IMR-90 (cell line): Measurements from ENCODE around the gene NEO1. TPM values are rescaled to one million over a fixed set of nuclear protein-coding genes. Genes with fewer than 3 reads are reported as not detected.

Source experiments
- ATAC-seq: fragments of 200-7000 bp; cut with Tn5 transposase; 2 replicates; pipeline ENCODE4 v1.9.1; 2020; ENCODE audit warnings: low read depth, mild to moderate bottlenecking, moderate library complexity
- BruUV-seq: library from RNA; stranded (reverse); fragments of 400-500 nt; replicated peaks from 2 replicates; lab custom pipeline; 2021; lab: Mats Ljungman, UMichigan
- CTCF ChIA-PET: fragments of 300-600 bp; formaldehyde crosslinking; extraction: SDS; loops from one replicate; lab custom pipeline; 2021; ENCODE audit warnings: antibody characterized with exemption; lab: Yijun Ruan, JAX
- POLR2A ChIA-PET: fragments of 300-600 bp; sonication (Branson Sonifier 250); formaldehyde crosslinking; loops from one replicate; lab custom pipeline; 2022; ENCODE audit warnings: antibody characterized with exemption; ENCODE audit not compliant: unreplicated experiment; lab: Charles Lee
- DNase-seq: peaks from one replicate; pipeline ENCODE4 v3.0.0; 2013
- H2AFZ ChIP-seq: replicated peaks from 2 replicates; pipeline ENCODE3; 2013; ENCODE audit warnings: low read length, mild to moderate bottlenecking; ENCODE audit not compliant: poor library complexity
- H2AK5ac ChIP-seq: 2 replicates; pipeline ENCODE4 v1.6.1; 2013; ENCODE audit warnings: low read depth, low read length, inconsistent platforms
- H2AK9ac ChIP-seq: replicated peaks from 2 replicates; pipeline ENCODE3; 2013; ENCODE audit warnings: mild to moderate bottlenecking, low read depth, low read length, moderate library complexity; ENCODE audit not compliant: poor library complexity
- H2BK120ac ChIP-seq: 2 replicates; pipeline ENCODE4 v1.6.1; 2013; ENCODE audit warnings: low read depth, low read length, inconsistent platforms
- H2BK15ac ChIP-seq: 3 replicates; pipeline ENCODE4 v1.6.1; 2013; ENCODE audit warnings: low read depth, low read length, inconsistent platforms
- H2BK20ac ChIP-seq: 2 replicates; pipeline ENCODE4 v1.6.1; 2013; ENCODE audit warnings: low read depth, mild to moderate bottlenecking, inconsistent platforms, low read length, moderate library complexity
- H2BK5ac ChIP-seq: 2 replicates; pipeline ENCODE4 v1.6.1; 2013; ENCODE audit warnings: mild to moderate bottlenecking, low read depth, low read length, inconsistent platforms; ENCODE audit not compliant: poor library complexity, severe bottlenecking
- H3K14ac ChIP-seq: replicated peaks from 2 replicates; pipeline ENCODE4 v1.6.1; 2013; ENCODE audit warnings: low read depth, low read length, inconsistent platforms
- H3K18ac ChIP-seq: 2 replicates; pipeline ENCODE4 v1.6.1; 2013; ENCODE audit warnings: low read depth, low read length, control low read depth
- H3K23ac ChIP-seq: 2 replicates; pipeline ENCODE4 v1.6.1; 2013; ENCODE audit warnings: low read depth, low read length, inconsistent platforms
- H3K27ac ChIP-seq: 2 replicates; pipeline ENCODE4 v1.5.1; 2013; ENCODE audit warnings: mild to moderate bottlenecking, control low read depth, low read length; ENCODE audit not compliant: insufficient read depth
- H3K27me3 ChIP-seq: 2 replicates; pipeline ENCODE4 v1.6.1; 2013; ENCODE audit warnings: low read length; ENCODE audit not compliant: control insufficient read depth, insufficient read depth
- H3K36me3 ChIP-seq: 2 replicates; pipeline ENCODE4 v1.6.1; 2013; ENCODE audit warnings: low read length, mixed read lengths; ENCODE audit not compliant: control insufficient read depth, insufficient read depth
- H3K4ac ChIP-seq: 2 replicates; pipeline ENCODE4 v1.6.1; 2013; ENCODE audit warnings: low read depth, low read length, inconsistent platforms
- H3K4me1 ChIP-seq: 2 replicates; pipeline ENCODE4 v1.6.1; 2013; ENCODE audit warnings: low read length, mixed read lengths; ENCODE audit not compliant: control insufficient read depth, insufficient read depth
- H3K4me2 ChIP-seq: 2 replicates; pipeline ENCODE4 v1.6.1; 2013; ENCODE audit warnings: low read depth, mild to moderate bottlenecking, control low read depth, low read length, moderate library complexity
- H3K4me3 ChIP-seq: 2 replicates; pipeline ENCODE4 v1.5.1; 2013; ENCODE audit warnings: low read depth, mild to moderate bottlenecking, control low read depth, low read length, moderate library complexity; ENCODE audit not compliant: insufficient read depth
- H3K56ac ChIP-seq: 2 replicates; pipeline ENCODE4 v1.6.1; 2013; ENCODE audit warnings: low read length, inconsistent platforms; ENCODE audit not compliant: insufficient read depth; ENCODE audit errors: extremely low read depth
- H3K79me1 ChIP-seq, 2 experiments: 2 replicates each; pipeline ENCODE4 v1.6.1; 2013; ENCODE audit warnings: low read length in 2 of 2, inconsistent platforms in 1 of 2, low read depth in 1 of 2
- H3K9ac ChIP-seq: 2 replicates; pipeline ENCODE4 v1.6.1; 2013; ENCODE audit warnings: low read depth, low read length, control low read depth
- H3K9me1 ChIP-seq: 2 replicates; pipeline ENCODE4 v1.6.1; 2013; ENCODE audit warnings: low read length, inconsistent platforms; ENCODE audit not compliant: insufficient read depth
- H3K9me3 ChIP-seq: 2 replicates; pipeline ENCODE4 v1.6.1; 2013; ENCODE audit warnings: low read length; ENCODE audit not compliant: control insufficient read depth, insufficient read depth
- H4K20me1 ChIP-seq: 2 replicates; pipeline ENCODE4 v1.6.1; 2013; ENCODE audit warnings: low read length, inconsistent platforms; ENCODE audit not compliant: insufficient read depth
- H4K5ac ChIP-seq: 2 replicates; pipeline ENCODE4 v1.6.1; 2013; ENCODE audit warnings: mild to moderate bottlenecking, low read depth, low read length, control low read depth
- H4K8ac ChIP-seq, 2 experiments: 2 replicates each; pipeline ENCODE4 v1.6.1; 2013; ENCODE audit warnings: low read depth in 2 of 2, low read length in 2 of 2, control low read depth in 1 of 2, inconsistent platforms in 1 of 2
- H4K91ac ChIP-seq: 2 replicates; pipeline ENCODE4 v1.6.1; 2013; ENCODE audit warnings: low read depth, low read length, inconsistent platforms; ENCODE audit not compliant: insufficient read depth
- BHLHE40 ChIP-seq: fragments of 150-350 bp; IDR thresholded peaks from 2 replicates; pipeline ENCODE4 v1.6.1; 2016; ENCODE audit warnings: mild to moderate bottlenecking, low read depth, low read length
- CEBPB ChIP-seq: IDR thresholded peaks from 2 replicates; pipeline ENCODE4 v1.6.1; 2012; ENCODE audit warnings: low read depth, low read length, improper control_type of control experiment
- NFE2L2 ChIP-seq: fragments of 150-350 bp; IDR thresholded peaks from 2 replicates; pipeline ENCODE4 v1.6.1; 2016; ENCODE audit warnings: low read depth, mild to moderate bottlenecking, low read length
- POLR2A ChIP-seq: IDR thresholded peaks from 2 replicates; pipeline ENCODE4 v1.6.1; 2012; ENCODE audit warnings: mild to moderate bottlenecking, low read depth, low read length
- RAD21 ChIP-seq: IDR thresholded peaks from 2 replicates; pipeline ENCODE4 v1.6.1; 2012; ENCODE audit warnings: low read length, improper control_type of control experiment
- RFX5 ChIP-seq: IDR thresholded peaks from 2 replicates; pipeline ENCODE4 v1.8.0; 2012; ENCODE audit warnings: low read depth, mild to moderate bottlenecking, low read length, moderate library complexity
- WGBS, 2 experiments: methylation state at CpG; one replicate each; pipeline versions ENCODE4 v1.1.5 to v1.1.7; 2013; ENCODE audit warnings: missing lambda C conversion rate in 2 of 2; ENCODE audit not compliant: insufficient read length in 1 of 2; ENCODE audit errors: extremely low coverage in 2 of 2; 5-methylcytosine and 5-hydroxymethylcytosine counted together
- dilution Hi-C: fragments of 300-500 bp; cut with HindIII; formaldehyde crosslinking; loops from one replicate; pipeline ENCODE4 v1.14.3; 2018; ENCODE audit warnings: low sequenced_read_pairs; ENCODE audit not compliant: unreplicated experiment
- in situ Hi-C: fragments of 300-500 bp; cut with MboI; formaldehyde crosslinking; loops from 3 replicates; pipeline ENCODE4 v1.14.3; 2019; ENCODE audit warnings: low sequenced_read_pairs, inconsistent platforms, mixed read lengths
- intact Hi-C: fragments of 100-400 bp; cut with micrococcal nuclease; formaldehyde crosslinking; loops from 2 replicates; pipeline ENCODE4 v1.10.0; 2022
- polyA plus RNA-seq, 3 experiments: library from polyadenylated mRNA; depleted of rRNA; stranded (reverse); fragments of >200 nt; gene quantifications; 2 replicates each; pipeline ENCODE4 v1.2.3, GENCODE V29; 2012; ENCODE audit warnings: low replicate concordance in 1 of 3
- total RNA-seq: library from RNA; depleted of rRNA; stranded (reverse); fragments of >200 nt; gene quantifications from 2 replicates; pipeline ENCODE4 v1.2.3, GENCODE V29; 2012
- TF ChIP-seq, protein P1 (sequence below): fragments of 150-350 bp; IDR thresholded peaks from 2 replicates; pipeline ENCODE4 v1.6.1; 2017; ENCODE audit warnings: mild to moderate bottlenecking, antibody characterized with exemption, low read length, low read depth

Gene NEO1
- total and polyA plus RNA-seq, 2 of the 4 experiments (the other 2 are of a cell fraction) = 16.3 to 18.5 TPM

DNA sequence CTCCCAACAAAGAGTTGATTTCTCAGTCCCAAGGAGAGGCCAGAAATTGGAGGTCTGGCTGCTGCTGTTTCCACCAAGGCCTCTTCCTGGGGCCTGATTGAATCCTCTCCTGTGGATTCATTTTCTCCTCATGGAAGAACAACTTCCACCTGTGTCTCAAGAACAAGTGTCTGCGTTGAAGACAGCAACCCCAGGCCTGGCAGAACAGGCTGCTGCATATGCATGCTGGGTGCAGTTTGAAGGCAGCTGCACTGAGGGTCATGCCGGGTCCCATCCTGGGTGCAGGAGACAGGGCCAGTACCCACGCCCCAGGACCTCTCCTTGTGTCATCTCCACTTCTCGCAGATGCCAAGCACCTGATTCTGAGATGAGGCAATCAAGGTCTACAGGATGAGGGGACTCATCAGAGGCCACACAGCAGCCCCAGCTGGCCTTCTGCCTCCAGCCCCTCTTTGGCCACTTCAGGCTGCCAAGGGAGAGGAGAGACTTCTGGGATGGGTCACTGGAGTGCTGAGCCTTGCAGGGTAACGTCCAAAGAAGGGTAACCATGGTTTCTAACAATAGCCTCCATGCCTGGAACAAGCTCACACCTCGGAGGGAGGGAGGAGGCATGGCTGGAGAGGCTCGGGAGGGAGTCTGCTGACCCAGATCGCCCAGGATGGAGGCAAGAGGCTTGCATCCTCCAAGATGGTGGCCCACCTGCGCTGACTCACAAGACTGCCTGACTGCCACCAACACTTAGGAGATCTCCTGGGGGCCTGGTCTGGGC is 286.5 kb downstream of the NEO1 start:
- ATAC-seq (no peak), DNase-seq (no peak)
- no peaks in the 10 kb centered on the region; the same call in 1 of the 2 replicates for H4K20me1 ChIP-seq
- no peak overlapping the region for H2BK120ac ChIP-seq
- H4K8ac ChIP-seq = no peak overlapping the region
- peaks cover 3% of the 10 kb centered on the region for H3K9me3 ChIP-seq
- no TSS peak for BruUV-seq
- no peak overlapping the region for H3K56ac ChIP-seq
- no peaks in the 10 kb centered on the region for H3K4me1 ChIP-seq
- POLR2A ChIA-PET = no interaction called here
- intact Hi-C loops (no loop called here), dilution Hi-C loops (no loop called here), in situ Hi-C loops (no loop called here)
- H3K23ac ChIP-seq = no peak overlapping the region
- no peaks in the 10 kb centered on the region for H3K79me1 ChIP-seq
- TF ChIP-seq, protein P1, sequence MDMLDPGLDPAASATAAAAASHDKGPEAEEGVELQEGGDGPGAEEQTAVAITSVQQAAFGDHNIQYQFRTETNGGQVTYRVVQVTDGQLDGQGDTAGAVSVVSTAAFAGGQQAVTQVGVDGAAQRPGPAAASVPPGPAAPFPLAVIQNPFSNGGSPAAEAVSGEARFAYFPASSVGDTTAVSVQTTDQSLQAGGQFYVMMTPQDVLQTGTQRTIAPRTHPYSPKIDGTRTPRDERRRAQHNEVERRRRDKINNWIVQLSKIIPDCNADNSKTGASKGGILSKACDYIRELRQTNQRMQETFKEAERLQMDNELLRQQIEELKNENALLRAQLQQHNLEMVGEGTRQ = no peak
- no peak for TF ChIP-seq NFE2L2
- TF ChIP-seq BHLHE40 = no peak
- TF ChIP-seq RFX5 = no peak
- no peak for TF ChIP-seq POLR2A
- no peak for TF ChIP-seq RAD21
- TF ChIP-seq CEBPB = no peak
- H2BK20ac ChIP-seq = no peak overlapping the region
- no peak overlapping the region for H3K4me2 ChIP-seq
- H3K36me3 ChIP-seq = no peaks in the 10 kb centered on the region
- no peak overlapping the region for H2BK5ac ChIP-seq
- H2BK15ac ChIP-seq = no peak overlapping the region
- no peak overlapping the region for H2AK9ac ChIP-seq
- H3K14ac ChIP-seq = no peak overlapping the region
- no peak overlapping the region for H3K4me3 ChIP-seq
- H3K27ac ChIP-seq = no peak overlapping the region
- H3K18ac ChIP-seq = no peak overlapping the region
- no peak overlapping the region for H2AFZ ChIP-seq
- 28% methylated on average over 2 of the region's 9 CpGs; no CpG with 5 or more reads in 1 of the 2 experiments for WGBS, 2 experiments
- H4K91ac ChIP-seq = no peak overlapping the region
- no peaks in the 10 kb centered on the region for H3K9me1 ChIP-seq
- H2AK5ac ChIP-seq = no peak overlapping the region
- H4K5ac ChIP-seq = no peak overlapping the region
- no peak overlapping the region for H3K9ac ChIP-seq
- CTCF ChIA-PET = no interaction called here
- no peak overlapping the region for H3K4ac ChIP-seq
- peaks cover 47% of the 10 kb centered on the region for H3K27me3 ChIP-seq
